ENCODE measurements around the gene PKN2.

GRCh38 chr1:88698140-88698539 lies 14.1 kb downstream of the PKN2 start:
- TF ChIP-seq POLR2AphosphoS5 (IDR thresholded peaks at IDR 0.05) (no peak), POLR2A (IDR thresholded peaks at IDR 0.05) (no peak), EP300 (IDR thresholded peaks at IDR 0.05; ENCODE audit: low read depth) (no peak)
- TF ChIP-seq, protein P1, sequence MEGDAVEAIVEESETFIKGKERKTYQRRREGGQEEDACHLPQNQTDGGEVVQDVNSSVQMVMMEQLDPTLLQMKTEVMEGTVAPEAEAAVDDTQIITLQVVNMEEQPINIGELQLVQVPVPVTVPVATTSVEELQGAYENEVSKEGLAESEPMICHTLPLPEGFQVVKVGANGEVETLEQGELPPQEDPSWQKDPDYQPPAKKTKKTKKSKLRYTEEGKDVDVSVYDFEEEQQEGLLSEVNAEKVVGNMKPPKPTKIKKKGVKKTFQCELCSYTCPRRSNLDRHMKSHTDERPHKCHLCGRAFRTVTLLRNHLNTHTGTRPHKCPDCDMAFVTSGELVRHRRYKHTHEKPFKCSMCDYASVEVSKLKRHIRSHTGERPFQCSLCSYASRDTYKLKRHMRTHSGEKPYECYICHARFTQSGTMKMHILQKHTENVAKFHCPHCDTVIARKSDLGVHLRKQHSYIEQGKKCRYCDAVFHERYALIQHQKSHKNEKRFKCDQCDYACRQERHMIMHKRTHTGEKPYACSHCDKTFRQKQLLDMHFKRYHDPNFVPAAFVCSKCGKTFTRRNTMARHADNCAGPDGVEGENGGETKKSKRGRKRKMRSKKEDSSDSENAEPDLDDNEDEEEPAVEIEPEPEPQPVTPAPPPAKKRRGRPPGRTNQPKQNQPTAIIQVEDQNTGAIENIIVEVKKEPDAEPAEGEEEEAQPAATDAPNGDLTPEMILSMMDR (IDR thresholded peaks at IDR 0.05): no peak

Measured in transverse colon (tissue), 4 donors.